IPS-11a (cell line): ENCODE data around the gene RNF217.
A peak's percentile ranks its signal among the peaks of the same experiment; 100 is the strongest.
"Not testable (repeated sequence)": the region's sequence is repeated elsewhere in the genome, so short reads cannot be mapped to it uniquely, and the experiment has no call there.

Source experiments
- H3K4me3 ChIP-seq: one replicate; pipeline ENCODE4 v1.5.1; 2013; ENCODE audit warnings: low read depth, low read length, control low read depth

RNF217 gene

DNA sequence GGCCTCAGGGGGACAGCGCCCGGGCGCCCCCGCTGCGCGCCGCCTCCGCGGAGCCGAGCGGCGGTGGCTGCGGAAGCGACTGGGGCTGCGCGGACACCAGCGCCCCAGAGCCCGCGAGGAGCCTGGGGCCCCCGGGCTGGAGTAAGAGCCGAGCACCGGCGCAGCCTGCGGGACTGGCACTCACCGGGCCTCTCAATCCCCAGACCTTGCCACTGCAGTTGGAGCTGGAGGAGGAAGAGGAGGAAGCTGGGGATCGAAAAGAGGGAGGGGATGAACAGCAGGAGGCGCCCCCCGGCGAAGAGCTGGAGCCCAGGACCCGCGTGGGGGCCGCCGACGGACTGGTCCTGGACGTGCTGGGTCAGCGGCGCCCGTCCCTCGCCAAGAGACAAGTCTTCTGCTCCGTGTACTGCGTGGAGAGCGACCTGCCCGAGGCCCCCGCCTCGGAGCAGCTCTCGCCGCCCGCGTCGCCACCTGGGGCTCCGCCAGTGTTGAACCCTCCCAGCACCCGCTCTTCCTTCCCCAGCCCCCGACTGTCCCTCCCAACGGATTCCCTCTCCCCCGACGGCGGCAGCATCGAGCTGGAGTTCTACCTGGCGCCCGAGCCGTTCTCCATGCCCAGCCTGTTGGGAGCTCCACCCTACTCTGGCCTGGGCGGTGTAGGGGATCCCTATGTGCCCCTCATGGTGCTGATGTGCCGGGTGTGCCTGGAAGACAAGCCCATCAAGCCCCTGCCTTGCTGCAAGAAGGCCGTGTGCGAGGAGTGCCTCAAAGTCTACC is 590 bp downstream of the RNF217 start:
- H3K4me3 ChIP-seq = peak overlapping the region; percentile 70

DNA sequence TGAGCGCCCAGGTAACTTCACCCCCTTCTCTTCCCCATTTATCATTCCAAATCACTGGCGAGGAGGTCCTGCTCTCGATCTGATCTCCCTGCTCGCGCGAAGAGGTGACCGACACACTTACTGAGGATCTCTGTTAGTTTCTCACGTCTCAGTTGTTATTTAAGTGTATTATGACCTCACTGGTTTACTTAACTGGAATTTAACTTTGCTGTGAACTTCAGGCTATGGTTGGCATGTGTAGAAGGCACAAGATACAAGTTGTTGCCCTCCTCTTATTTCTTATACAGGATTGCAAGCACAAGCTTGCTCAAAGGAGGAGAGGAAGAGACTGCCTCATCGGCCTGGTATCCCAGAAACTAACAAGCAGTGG is 1.2 kb downstream of the RNF217 start:
- peak overlapping the region; percentile 70 for H3K4me3 ChIP-seq

DNA sequence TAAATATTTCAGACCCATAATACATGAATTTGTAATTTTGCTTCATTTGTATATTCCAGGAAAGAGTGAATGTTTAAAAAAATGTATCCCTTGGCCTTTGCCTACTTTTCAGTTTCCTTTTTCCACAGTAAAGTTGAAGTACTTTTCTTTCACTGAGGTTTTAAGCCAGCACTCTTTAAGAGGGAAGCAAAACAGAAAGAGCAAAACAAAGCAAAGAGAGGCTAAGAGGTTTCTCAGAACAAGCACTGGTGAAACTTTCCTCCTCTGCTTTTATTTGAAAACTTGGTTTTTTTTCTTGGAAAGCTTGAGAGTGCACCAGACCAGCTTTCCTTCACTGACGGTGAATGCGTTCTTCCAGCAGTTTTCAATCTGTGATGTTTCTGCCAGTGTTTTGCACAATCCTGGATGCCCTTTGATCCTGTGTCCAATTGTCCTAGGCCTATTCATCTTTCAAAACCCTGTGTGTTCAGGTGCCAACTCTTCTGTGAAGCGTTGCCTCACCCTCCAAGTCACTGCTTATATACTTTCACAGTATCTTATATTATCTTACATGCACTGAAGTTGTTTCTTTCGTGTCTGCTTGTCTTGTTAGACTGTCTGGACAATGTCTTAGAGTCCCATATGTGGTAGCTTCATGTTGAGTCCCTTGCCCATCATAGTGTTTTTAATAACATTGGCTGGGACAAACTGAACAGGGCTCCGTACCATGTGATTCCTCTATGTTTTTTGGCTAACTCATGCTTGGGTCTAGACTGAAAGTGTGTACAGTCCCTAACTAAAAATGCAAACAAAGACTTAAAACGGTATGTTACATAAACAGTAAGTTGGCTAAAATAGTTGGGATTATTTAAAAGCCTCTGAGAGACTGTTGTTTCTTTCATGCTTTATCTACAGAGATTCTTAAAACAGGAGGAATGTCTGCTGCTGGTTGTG is 1.9 kb downstream of the RNF217 start:
- H3K4me3 ChIP-seq = peak overlapping the region; percentile 70

DNA sequence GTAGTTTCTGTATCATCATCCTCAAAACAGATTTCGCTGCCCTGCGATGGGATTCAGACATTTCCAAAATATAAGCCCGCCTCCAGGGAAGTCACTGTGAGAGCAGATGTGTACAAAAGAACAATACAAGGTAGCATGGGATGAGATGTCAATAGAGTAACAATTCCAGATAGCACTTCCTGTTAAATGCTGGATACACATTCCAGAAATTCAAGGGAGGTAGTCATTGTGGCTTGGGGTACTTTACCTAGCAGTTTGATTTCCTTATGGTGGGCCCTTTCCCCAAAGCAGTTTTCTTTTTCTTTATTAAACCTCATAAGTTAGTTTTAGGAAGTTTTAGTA is 2.5 kb downstream of the RNF217 start:
- H3K4me3 ChIP-seq = no peak overlapping the region

DNA sequence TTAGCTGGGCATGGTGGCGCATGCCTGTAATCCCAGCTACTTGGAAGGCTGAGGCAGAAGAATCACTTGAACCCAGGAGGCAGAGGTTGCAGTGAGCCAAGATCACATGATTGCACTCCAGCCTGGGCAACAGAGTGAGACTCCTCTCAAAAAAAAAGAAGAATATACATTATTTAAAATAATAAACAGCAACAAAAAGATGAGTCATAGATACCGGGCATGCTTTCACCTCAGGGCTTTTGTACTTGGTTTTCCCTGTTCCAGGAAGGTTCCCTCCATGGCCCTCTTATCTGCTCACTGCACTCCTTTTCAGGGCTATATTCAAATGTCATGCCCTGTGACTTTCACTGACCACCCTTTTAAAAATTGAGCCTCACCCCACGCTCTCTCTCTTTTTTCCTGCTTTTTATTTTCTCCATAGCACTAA is 3.2 kb downstream of the RNF217 start:
- H3K4me3 ChIP-seq = not testable (repeated sequence)

DNA sequence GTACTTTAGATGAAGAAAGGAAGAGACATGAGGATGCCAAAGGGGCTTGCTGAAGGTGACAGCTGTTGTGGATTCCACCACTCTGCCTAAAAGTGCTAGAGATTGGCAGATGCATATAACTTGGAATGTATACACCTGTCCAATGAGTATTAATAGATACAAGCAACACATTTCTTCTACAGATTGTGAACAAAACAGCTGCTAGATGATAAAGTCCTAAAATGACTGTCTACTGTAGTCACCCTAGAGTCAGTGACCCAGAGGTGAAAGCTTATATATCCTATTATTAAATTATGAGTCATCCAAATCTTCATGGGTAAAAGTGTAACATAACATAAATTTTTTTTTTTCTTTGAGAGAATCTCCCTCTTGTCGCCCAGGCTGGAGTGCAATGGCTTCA is 5.2 kb downstream of the RNF217 start:
- H3K4me3 ChIP-seq = no peak overlapping the region

DNA sequence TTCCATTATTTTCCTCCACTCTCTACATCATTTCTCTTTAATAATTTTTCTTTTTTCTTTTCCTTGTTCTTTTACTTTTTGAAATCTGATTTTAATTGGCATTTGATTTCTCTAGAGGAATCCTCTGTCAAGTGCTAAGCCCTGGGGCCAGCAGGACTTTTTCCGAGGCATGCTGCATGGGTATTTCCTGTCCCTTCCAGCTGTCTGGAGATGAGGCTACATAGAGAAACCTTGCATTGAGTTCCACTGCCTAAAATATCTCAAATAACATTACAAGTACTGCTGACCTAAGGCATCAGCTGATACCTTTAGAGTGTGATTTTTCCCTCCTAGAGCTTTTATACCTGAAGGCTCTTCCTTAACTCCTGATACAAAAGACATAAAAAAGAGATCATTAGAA is 6.2 kb downstream of the RNF217 start:
- H3K4me3 ChIP-seq = no peak overlapping the region

DNA sequence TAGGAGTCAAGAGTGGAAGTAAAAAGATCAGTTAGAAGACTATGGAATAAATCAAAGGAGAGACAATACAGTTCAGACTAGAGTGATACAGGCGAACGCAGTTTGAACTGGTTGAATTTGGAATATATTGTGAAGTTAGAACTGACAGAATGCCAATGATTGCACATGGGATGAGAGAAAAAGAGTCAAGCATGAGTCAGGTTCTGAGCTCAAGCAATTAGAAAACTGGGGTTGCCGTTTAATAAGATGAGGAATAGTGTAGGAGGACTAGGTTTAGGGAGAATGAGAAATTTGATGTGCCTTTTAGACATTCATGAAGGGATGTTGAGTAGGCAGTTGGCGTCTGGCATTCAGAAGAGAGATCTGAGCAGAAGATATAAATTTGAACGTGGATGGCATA is 8.0 kb downstream of the RNF217 start:
- H3K4me3 ChIP-seq = no peak overlapping the region

DNA sequence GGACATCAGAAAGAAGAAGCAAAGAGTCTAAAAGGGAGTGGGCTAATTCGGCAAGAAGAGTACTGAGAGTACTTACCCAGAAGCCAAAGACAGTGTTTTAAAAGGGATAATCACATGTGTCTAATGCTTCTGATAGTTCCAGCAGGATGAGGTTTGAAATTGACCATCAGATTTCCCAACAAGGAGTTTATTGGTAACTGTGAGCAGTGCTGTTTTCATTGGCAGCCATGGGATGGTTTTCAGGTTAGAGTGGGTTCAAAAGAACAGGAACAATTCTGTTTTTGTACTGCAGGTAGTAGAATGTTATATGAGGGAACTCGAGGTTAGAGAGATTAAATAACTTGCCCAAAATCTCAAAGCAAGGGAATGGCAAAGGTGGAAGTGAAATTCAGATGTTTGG is 8.5 kb downstream of the RNF217 start:
- no peak overlapping the region for H3K4me3 ChIP-seq

DNA sequence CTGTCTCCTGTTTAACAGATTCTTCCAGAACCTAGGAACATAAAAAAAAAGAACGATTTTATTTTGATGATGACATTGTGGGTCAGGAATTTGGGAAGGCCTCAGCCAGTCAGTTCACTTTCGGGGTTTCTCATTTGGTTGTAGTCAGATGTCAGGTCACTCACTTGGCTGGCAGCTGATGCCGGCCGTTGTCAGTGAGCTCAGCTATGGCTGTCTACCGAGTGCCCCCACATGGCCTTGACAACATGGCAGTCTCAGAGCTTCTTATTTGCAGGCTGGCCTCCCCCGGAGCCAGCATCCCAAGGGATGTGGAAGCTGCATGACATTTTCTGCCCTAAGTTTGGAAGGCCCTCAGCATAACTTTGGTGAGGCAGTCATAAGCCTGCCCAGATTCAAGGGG is 11.5 kb downstream of the RNF217 start:
- no peak overlapping the region for H3K4me3 ChIP-seq

DNA sequence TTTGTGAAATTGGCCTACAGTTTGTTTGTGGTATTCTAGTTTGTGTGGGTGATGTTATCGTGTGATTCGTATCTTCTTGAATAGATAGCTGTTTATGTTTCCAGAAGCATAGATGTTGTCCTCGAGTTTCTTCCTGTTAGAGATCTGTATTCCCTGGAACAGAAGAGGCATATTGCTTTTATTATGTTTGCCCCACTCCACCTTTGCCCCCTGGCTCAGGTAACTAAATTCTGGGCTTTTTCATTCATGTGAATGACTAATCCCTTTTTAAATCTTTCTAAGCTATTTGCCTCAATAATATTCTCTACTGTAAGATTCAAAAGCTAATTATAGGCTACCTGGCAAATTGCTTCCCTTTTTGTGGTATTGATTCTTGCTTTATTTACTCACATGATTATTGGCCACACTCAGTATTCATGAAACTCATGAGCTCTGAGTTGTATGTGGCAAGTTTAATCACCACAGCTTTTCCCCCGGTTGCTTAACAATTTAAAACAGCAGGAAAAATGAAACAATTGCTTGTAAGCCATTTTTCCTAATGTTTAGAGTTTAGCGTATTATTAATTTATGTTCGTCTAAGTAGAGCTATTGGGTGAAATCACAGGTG is 12.6 kb downstream of the RNF217 start:
- H3K4me3 ChIP-seq = no peak overlapping the region

DNA sequence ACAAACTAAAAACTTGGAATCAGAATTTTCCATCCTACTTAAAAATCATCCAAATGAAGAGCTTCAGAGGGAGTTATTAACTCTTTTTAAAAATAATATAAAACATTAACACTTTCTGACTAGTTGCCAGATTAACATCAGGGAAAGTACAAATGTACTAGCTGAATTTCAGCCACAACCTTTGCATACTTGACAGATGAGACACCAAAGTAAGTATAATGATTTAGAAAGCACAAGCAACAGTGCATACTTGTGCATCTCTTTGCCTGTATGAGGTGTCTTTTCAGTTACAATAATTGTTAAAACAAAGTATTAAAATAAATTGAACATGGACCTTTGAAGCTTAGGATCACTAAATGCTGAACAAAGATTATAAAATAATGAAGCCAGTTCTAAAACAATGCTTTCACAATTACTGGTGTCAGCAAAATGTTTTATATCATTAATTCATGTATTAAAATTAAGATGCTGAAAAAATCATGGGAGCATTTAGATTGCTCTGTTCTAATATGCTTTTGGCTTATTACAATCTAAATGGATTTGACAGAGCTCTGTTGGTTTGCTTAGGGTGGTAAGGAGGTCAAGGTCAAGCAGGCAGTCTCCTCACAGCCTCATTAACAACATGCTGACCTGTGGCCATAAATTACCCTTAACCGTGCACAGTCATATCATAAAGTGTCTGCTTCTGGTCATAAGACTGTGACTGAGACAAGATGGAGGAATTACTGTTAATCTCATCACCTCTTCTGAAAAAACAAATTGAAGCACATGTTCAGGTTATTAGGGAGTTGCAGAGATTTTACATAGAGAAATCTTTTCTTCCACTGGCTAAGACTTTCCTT is 15.1 kb downstream of the RNF217 start:
- H3K4me3 ChIP-seq = no peak overlapping the region

DNA sequence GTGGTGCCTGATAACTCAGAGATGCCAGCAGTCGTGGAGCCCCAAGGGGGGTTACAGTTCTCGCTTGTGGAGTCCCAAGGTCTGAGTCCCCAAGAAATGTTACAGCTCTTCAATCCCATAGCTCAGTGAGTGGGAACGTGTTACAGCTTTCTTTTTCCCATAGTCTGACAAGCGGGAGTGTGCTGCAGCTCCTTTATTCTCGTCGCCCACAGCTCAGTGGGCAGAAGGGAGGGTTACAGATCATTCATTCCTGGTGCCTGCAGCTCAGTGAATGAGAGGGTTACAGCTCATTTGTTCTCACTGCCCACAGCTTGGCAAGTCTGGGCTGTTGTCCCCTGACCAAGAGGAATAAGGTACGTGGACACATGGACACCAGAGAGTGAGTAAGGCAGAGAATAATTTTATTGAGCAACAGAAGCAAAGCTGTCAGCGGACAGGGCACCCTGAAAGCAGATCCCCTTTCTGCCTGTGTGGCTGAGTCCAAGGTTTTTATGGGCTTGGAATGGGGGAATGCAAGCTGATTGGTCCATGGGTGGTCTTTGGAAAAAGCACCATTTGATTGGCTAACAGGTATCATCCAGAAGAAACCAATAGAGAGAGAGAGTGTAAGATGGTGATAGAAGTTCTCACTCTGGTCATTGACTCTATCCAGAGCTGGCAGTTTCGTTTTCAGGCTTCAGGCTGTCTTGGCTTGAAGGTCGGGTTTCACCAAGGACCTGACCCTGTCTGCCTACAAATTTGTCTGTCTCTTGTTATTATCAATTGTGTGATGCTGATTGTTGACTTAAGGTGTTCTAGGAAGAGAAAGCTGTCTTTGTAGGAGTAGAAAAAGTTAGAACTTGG is 16.4 kb downstream of the RNF217 start:
- no peak overlapping the region for H3K4me3 ChIP-seq

DNA sequence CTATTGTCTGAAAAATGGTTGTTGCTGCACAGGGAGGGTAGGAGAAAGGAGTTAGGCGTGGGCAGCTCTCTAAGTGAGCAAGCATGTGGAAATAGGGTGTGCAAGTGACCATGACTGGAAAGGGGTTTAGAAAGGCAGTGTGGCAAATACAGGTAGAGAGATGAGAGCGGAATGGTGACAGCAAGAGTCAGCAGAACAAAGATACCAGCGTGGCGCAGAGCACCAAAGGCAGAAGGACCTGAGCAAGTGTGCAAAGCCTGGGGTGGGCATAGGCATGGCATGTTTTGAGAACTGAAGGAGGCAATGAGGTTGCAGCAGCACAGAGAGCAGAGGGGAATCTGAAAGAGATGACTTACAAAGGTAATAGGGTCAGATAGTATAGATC is 17.0 kb downstream of the RNF217 start:
- no peak overlapping the region for H3K4me3 ChIP-seq

DNA sequence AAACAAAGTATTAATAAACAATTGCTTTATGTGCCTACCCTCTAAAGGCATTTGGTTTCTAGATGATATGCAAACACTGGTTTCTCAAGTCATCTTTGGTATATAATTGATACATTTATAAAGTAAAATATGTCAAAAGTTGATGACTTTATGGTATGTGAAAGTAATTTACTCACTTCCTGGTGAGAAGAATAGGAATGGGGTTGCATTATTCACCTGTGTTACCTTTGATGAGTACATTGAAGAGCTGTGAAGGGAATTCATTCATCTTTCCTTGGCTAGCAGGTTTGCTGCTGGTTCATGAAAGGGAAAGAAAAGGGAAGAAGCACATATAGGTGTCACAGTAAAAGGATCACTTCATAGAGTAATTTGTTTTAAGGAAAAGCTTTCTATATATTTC is 20.4 kb downstream of the RNF217 start:
- H3K4me3 ChIP-seq = no peak overlapping the region

DNA sequence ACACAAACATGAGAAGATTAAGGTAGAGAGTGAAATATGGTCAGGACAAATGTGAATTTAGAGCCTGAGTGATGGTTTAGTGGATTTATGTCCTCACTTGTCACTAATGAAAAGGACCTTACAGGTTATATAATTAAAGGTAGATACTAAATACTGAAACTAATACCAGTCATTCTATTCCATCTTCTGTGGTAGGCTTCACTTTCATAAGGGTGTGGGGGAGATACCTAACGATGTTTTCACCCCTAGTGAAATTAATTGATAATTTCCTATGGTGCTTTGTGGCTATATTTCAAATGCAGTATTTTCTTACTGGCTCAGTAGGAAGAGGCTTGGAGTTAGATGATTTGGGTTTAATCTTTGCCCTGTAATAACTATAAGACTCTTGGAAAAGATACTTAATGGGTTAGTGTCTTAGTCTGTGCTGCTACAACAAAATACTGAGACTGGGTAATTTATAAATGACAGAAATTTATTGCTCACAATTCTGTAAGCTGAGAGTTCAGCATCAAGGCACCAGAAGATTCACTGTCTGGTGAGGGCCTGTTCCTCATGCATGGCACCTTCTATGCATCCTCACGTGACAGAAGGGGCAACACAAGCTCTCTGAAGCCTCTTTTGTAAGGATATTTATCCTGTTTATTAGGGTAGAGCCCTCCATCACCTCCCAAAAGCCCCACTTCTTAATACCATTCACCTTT is 21.3 kb downstream of the RNF217 start:
- no peak overlapping the region for H3K4me3 ChIP-seq

DNA sequence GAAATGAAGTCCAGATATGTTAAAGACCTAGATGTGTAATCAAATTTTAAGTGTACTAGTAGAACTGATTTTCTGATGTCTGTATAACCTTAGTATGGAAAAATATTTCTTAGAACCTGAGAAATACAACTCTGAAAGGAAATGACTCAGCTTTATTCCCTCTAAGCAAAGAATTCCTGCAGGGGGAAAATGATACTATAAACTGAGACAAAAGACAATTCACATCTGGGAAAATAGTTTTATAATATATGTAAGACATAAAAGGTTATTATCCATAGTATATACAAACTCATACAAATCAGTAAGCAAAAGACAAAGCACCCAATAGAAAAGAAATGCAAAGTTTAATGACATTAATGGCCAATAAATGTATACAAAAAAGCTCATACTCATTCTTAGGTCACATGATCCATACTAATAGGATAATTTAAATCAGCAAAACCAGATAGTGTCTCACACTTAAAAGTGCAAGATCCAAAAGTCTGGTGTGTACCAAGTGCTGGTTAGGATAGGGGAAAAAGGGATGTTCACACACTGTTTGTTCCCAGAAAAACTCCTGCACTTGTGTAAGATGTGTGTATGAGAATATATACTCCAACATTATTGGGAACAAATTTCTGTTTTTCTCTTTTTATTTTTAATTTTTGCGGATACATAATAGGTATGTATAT is 22.6 kb downstream of the RNF217 start:
- no peak overlapping the region for H3K4me3 ChIP-seq

DNA sequence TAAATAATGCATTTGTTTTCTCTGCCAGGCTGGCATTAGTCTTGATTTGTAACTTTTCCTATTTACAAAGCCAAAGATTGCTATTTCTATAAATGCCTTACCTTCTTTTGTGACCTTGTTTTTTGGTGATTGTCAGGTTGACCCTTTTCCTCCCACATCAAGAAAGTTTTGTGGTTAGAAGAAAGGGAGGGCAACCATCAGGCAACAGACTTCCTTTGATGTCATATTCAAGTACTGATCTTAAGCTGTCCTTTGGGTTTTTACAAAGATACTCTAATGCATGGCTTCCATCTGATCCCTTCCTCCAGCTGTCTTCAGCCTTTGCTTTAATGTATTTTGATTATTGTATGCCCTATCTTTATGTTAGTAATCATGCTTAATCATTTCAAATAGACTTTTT is 23.9 kb downstream of the RNF217 start:
- H3K4me3 ChIP-seq = no peak overlapping the region

DNA sequence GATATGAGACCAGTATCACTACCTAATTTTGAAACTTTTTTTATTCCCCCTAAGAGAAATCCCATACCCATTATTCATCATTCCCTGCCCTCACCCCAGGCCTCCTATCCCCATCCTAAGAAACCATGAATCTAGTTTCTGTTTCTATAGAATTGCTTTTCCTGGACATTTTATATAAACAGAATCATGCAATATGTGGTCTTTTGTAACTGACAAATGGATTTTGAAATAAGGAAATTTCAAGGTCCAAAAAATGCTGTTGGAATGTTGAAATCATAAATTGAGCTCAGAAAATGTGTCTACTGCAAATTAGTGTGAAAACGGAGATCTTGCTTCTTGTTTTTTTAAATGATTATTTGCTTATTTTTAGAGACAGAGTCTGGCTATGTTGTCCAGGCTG is 25.1 kb downstream of the RNF217 start:
- H3K4me3 ChIP-seq = no peak overlapping the region
